D341Med (cell line): Measurements from ENCODE around the gene USP36.
A peak's percentile ranks its signal among the peaks of the same experiment; 100 is the strongest.

Experiments
- DNase-seq: peaks from one replicate; pipeline ENCODE4 v3.0.0; 2012; ENCODE audit warnings: low spot score

USP36 gene

GRCh38 chr17:78838574-78839005 is 2.0 kb downstream of the USP36 start:
- DNase-seq, result peak; percentile 43

- DNase-seq, result no peak
These were observed 4.1 kb downstream of the USP36 start for GRCh38 chr17:78836420-78837021.

- no peak for DNase-seq
These were observed 6.0 kb downstream of the USP36 start for GRCh38 chr17:78834571-78834970.

GRCh38 chr17:78832541-78832810 is 8.1 kb downstream of the USP36 start:
- no peak for DNase-seq

- DNase-seq, result peak; percentile 36
These were observed 8.7 kb downstream of the USP36 start for GRCh38 chr17:78831688-78832540.

GRCh38 chr17:78829477-78829876 is 11.1 kb downstream of the USP36 start:
- DNase-seq, result no peak

- peak; percentile 75 for DNase-seq
These were observed 12.0 kb downstream of the USP36 start for GRCh38 chr17:78828470-78829185.

GRCh38 chr17:78826836-78827509 is 13.6 kb downstream of the USP36 start:
- DNase-seq, result peak; percentile 30

GRCh38 chr17:78826421-78826820 is 14.2 kb downstream of the USP36 start:
- no peak for DNase-seq

- DNase-seq, result peak; percentile 29
These were observed 14.9 kb downstream of the USP36 start for GRCh38 chr17:78825696-78826095.

- no peak for DNase-seq
These were observed 16.4 kb downstream of the USP36 start for GRCh38 chr17:78824240-78824639.

- DNase-seq, result peak; percentile 25
These were observed 17.1 kb downstream of the USP36 start for GRCh38 chr17:78823282-78824046.

GRCh38 chr17:78822552-78822951 is 18.1 kb downstream of the USP36 start:
- DNase-seq, result peak; percentile 42

- peak; percentile 31 for DNase-seq
These were observed 18.7 kb downstream of the USP36 start for GRCh38 chr17:78821961-78822360.

GRCh38 chr17:78820841-78821240 is 19.8 kb downstream of the USP36 start:
- DNase-seq, result peak; percentile 35

- DNase-seq, result peak; percentile 37
These were observed 20.5 kb downstream of the USP36 start for GRCh38 chr17:78819806-78820792.

GRCh38 chr17:78819402-78819801 is 21.2 kb downstream of the USP36 start:
- DNase-seq, result peak; percentile 34

GRCh38 chr17:78818932-78819331 is 21.7 kb downstream of the USP36 start:
- DNase-seq, result no peak

- DNase-seq, result no peak
These were observed 22.3 kb downstream of the USP36 start for GRCh38 chr17:78818152-78818846.

GRCh38 chr17:78817123-78817522 is 23.5 kb downstream of the USP36 start:
- no peak for DNase-seq
